HG03280 (cell line): Measurements from ENCODE around the gene ENG.
"Not testable (repeated sequence)": the region's sequence is repeated elsewhere in the genome, so short reads cannot be mapped to it uniquely, and the experiment has no call there.

ENCODE experiments used
- ATAC-seq: cut with Tn5 transposase; IDR thresholded peaks from one replicate; pipeline ENCODE4 v1.9.1; 2021; ENCODE audit warnings: mild to moderate bottlenecking, moderate library complexity; ENCODE audit not compliant: unreplicated experiment

ENG gene

DNA sequence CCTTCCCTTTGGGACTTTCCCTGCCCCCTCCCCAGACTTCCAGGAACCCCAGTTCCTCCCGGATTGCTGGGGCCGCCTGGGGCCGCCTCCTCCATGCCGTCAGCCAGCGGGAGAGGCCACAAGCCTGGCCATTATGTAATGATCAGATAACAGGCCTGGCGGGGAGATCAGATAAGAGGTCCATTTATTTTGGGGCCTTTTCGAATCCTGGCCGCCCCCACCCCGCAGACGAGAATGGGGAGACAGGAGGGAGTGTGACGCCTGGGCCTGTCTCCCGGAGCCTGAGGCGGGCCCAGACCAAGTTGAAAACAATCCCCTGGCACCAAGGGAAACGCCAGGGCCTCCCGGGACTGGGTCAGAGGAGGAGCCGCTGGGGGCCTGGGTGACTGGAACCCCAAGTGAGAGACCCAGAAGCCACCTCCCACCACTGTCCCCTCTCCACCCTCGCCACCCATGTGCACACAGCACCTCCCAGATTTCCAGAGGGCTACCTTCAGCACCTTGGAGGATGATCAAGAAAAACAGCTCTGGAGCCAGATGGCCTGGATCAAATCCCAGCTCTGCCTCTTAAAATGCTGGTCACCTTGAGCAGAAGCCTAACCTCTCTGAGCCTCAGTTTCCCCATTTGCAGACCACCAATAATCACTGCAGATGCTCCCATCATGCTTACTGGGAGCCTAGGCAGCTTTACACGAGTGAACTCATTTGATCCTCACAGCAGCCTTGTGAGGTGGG, 7.8 kb downstream of the ENG start:
- ATAC-seq, result no peak

DNA sequence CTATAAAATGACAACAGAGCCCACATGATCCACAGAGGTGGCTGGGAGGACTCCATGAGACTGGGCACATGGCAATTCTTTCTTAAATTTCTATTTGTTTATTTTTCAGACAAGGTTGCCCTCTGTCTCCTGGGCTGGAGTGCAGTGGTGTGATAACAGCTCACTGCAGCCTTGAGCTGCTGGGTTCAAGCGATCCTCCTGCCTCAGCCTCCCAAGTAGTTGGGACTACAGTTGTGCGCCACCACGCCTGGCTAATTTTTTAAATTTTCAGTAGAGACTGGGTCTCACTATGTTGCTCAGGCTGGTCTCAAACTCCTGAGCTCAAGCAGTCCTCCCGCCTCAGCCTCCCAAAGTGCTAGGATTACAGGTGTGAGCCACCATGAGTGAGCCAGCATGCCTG, 8.8 kb downstream of the ENG start:
- ATAC-seq, result not testable (repeated sequence)

DNA sequence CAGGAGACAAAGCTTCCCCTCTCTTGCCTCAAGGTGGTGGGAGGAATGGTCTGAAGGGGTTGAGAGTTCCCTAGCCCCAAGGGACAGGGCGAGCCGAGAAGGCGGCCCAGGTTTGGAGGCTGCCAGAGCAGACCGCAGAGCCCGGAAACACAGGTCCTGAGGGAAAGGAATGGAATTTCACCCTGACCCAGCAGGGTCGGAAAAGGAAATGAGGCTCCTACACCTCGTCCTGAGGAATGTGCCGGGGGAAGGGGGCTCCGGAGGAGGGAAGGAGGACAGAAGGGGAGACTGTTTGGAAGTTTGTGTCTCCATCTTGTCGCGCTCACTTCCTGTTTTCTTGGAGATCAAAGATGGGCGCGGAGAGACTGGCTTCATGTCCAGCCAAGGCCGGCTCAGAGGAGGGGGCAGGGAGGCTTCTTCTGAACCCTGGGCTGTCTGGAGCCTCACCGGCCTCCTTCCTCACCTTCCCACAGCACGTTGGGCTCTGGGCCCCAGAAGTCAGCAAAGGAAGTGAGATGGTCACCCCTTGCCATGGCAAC, 9.6 kb downstream of the ENG start:
- no peak for ATAC-seq

DNA sequence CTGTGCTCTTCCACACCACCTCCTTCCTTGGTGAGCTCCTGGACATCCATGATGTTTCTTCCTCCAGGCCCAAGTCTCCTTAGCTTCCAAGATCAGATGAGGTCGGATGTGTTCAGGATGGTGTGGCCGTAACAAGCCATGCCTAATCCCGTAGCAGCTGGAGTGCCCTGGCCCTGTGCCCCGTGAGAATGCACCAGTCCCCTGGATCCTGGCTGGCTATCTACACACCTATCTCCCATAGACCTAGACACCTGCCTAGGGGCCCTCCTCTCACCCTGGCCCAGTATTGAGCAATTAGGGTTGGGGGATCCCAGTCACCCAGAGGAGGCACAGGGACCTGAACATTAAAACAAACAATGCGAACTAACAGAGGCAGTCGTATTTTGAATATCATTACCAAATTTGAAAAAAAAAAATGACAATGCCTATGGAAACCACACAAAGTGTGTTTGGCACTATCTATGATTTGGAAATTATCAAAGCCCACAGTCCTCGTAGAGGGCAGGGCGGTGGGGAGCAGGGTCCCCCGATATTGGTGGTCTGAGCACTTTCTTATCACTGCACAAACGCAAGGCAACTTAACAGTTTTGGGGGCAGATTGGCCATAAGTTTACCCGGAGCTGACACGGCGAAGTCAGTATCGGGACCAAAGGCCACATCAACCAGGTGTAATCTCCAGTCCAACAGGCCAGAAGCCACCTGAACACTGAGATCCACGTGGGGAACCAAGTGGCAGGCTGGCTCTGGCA, 13.2 kb downstream of the ENG start:
- ATAC-seq, result no peak

DNA sequence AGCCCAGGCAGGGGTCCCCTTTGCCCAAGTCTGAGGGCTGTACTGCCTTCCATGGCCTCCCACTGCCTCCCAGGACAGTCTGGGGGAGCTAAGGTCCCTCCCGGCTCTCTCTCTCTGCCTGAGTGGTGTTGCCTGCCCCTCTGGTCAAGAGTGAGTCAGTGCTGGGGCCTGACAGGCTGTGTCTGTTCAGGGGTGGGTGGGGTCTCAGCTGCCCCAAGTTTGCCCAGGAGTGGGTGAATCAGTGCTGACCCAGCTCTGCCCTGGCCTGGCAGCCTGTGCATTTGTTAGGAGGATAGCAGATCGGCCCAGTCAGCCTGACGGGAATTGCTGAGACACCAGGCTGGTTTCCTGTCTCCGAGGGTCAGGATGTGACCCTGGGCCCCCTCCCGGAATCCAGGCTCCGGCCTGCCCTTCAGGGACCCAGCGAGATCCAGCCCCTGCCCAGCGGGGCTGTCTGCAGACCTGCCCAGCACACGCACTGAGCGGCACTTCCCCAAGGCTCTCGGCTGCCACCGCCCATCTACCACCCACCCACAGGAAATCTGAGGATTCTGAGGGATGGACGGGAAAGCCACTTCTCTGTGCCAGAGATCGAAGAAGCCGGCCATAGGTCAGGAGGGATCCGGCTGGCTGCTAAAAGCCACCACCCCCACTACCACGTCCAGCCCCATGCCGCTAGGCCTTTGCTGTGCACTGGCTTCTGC, 15.9 kb downstream of the ENG start:
- no peak for ATAC-seq

DNA sequence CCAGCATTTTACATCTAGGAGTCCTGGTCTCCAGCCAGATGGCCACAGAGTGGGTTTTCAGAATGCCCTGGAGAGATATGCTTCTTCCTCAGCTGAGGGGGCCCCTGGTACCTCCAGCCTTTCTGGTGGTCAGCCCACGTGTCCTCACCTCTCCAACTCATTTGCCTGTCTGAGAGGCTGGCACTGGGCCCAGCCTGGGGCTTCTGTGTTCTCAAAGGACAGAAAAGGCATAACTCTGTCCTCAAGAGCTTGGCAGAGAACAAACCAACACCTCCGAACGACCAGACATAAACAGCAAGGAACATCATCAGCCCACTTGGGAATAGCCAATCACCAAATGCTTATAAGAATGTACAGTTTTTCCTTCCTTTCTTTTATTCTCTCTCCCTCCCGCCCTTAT, 17.1 kb downstream of the ENG start:
- no peak for ATAC-seq

DNA sequence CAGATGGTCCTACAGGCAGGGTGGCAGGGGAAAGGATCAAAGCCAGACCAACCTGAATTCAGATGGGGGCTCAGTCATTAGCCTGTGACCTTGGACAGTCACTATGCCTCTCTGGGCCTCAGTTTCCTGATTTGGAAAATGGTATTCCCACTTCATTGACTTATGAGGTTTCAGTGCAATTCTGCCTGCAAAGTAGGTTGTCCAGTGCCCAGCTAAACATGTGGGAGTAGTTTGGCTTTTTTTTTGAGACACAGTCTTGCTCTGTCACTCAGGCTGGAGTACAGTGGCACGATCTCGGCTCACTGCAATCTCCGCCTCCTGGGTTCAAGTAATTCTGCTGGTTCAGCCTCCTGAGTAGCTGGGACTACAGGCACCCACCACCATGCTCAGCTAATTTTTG, 17.9 kb downstream of the ENG start:
- ATAC-seq, result not testable (repeated sequence)

DNA sequence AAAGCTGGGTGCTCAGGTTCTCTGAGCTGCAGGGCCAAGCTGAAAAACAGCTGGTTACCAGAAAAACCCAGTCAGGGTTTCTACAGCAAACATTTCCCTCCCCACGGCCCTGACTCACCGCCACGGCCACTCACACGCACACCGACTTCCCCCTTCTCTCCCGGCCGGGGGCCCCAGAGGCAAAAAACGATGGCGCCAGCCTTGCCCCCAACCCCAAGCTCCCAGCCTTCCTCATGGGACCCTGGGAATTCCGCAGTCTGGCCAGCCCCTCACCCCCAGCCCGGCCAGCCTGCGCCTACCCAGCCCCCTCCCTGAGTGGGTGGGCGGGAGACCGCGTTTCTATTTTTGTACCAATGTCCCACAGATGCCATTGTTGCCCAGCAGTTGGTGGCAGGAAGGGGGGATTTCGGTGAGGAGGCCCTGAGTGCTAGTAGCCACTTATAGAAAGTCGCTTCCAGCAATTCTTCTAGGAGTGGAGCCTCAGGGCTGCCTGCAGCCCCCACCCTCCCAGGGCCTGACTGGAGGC, 18.4 kb downstream of the ENG start:
- no peak for ATAC-seq

DNA sequence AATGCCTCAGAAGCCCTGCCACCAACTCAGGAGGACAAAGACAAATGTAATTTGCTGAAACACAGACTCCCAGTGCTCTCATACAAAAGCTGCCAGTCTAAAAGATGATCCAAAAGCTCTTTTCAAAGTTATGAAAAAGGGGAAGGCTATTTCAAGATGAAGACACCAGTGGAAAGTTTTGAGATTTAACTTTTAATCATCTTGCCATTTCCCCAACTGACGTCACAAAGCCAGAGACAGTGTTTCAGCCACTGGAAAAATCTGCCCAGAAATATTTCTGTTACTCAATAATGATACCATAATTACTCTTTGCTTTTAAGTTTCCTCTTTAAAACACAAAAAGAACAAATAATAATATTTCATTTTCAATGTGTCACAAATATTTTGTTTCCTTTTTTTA, 20.9 kb downstream of the ENG start:
- ATAC-seq, result no peak

DNA sequence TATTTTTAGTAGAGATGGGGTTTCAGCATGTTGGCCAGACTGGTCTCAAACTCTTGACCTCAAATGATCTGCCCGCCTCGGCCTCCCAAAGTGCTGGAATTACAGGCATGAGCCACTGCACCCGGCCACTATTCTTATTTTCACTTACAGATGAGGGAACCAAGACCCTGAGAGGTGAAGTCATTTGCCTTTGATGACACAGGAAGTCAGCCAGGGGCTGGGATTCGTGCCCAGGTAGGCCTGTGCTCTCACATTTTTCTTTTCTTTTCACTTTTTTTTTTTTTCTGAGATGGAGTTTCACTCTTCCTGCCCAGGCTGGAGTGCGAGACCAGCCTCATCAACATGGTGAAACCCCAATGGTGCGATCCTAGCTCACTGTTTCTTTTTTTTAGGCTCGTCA, 22.2 kb downstream of the ENG start:
- no peak for ATAC-seq

DNA sequence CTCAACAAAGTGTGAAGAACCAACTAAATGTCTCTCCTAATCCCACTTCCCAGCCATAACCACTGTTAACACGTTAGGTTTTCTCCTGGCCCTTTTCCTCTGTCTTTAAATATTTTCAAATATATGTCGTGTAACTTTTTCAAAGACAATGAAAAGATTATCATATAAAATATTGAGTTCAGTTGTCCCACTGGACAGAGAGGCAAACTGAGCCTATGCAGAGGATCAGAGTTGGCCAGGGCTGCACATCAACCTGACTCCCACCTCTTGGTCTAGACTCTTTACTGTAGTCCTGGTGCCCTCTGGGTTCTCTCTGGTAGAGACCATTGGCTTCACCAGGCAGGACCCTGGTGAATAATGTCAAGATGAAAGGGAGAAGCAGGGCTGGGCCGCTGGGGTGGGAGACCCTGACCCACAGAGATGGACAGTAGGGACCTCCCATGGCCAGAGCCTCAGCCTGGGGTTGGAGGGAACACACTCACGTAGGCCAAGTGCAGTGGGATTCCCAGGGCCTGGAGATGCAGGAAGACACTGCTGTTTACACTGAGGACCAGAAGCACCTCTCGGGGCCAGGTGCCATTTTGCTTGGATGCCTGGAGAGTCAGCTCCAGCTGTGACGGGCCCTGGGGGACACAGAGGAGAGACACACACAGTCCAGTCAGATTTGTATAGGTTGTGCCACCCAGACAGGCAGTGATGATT, 25.1 kb downstream of the ENG start:
- ATAC-seq, result no peak

DNA sequence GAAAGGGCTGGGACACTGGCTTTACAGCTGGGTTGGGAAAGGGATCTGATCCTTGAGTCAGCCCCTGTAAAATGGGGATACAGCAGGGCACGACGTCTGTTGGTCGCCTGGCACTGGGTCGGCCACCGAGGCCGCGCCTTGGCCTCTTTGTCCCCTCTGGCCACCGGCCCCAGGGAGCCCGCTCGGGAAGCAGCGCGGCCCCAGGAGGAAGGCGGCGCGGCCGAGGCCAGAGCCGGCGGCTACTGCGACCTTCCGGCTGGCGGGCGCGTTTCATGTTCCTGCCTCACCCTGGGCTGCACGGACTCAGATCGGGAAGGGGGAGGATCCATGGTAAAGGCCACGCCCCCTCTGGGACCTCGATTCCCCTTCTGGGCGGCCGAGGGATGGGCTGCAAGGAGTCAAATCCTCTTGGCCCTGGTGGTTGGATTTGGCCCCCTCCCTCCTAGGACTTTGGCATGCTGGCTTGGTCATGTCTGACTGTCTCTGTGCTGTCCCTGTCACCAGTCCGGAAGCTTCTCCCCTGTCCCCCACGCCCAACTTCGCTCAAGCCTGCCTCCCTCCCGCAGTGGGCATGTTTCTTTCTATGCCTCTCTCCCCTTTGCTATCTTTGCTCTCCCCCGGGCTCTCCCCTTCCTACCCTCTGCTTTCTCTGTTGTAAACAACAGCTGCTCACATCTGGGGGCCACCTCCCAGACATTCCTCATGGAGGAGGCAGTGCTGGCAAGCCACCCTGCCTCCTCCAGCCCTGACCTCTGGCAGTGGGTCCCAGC, 26.0 kb downstream of the ENG start:
- ATAC-seq, result no peak

DNA sequence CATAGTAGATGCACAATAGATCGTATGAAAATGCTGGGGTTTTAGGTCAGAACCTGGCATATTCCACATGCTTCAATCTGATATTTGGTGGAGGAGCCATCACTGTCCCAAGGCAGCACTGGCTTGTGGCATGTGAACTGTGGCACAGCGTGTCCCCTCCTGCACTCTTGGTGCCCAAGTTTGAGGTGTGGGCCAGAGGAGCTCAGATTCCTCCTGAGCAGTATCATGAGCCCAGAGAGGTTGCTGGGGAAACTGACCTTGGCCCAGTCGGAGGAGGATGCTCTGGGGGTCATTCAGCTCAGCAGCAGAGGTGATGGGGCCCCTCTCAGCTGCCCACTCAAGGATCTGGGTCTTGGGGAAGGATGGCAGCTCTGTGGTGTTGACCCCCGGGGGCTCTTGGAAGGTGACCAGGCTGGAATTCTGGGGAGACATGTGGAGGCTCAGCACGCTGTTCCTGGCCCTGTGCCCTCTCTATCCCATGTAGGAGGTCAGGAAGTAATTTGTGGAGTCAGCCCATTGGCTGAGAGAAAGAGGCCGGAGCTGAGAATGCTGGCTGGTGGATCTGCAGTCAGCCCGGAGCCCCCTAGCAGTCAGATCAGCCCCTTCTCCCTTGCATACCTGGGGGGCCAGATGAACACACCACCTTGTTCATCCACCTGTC, 28.1 kb downstream of the ENG start:
- ATAC-seq, result no peak

DNA sequence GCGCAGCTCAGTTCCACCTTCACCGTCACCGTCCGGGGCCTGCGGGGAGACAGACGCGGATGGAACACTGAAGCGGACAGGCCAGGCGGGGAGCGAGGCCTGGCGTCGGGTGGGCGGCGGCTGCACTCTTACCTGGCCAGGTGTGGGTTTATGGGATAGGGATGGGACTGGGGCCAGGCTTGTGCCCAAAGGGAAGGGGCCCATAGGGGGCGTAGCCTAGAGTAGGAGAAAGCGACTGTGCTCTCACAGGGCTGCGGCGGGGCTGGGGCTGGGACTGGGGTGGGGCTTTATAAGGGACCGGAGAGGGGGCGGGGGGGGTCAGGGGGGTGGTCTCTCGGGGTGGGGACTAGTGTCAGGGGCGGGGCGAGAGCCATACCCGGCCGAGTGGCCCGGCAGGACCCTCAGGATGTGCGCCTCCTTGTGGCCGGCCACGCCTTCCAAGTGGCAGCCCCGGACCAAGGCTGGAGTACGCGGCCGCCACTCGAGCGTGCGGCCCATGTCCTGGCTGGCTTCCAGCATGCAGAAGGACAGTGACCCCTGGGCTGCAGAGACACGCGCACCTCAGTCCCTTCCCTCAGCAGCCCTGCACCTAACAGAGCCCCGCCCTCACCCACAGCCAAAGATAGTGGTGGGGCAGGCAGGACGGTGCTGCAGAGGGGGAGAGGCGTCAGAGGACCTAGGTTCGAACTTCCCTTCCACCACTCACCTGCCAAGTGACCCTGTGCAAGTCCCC, 29.0 kb downstream of the ENG start:
- no peak for ATAC-seq

DNA sequence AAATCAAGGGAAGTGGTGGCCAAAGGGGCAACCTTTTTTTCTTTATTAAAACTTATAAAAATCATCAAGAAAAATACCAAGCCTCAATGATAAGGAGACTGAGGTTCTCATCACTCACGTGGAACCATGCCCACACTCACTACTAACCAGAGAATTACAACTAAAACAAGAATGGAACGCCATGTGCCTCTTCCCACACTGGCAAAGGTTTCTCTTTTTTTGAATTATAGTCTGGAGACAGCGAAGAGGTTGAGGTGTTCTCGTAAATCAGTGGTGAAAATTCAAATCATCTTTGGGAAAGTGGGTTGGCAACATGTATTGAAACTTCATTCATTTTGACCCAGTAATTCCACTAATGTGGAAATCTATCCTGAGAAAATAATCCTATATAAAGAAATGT, 32.4 kb downstream of the ENG start:
- ATAC-seq, result no peak

DNA sequence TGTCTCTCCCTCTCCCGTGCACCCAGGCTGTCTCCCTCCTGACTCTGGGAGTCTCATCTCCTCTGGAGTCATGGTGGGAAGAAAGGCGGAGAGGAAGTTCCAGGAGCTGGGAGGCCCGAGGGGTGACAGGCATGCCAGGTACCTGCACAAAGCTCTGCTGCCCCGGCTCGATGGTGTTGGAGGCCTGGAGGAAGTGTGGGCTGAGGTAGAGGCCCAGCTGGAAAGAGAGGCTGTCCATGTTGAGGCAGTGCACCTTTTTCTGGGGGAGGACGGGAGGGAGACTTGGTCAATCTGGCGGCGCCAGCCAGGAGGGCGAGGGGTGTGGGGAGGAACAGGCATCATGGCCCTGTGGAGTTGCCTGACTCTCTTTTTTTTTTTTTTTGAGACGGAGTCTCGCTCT, 35.9 kb downstream of the ENG start:
- ATAC-seq, result no peak

DNA sequence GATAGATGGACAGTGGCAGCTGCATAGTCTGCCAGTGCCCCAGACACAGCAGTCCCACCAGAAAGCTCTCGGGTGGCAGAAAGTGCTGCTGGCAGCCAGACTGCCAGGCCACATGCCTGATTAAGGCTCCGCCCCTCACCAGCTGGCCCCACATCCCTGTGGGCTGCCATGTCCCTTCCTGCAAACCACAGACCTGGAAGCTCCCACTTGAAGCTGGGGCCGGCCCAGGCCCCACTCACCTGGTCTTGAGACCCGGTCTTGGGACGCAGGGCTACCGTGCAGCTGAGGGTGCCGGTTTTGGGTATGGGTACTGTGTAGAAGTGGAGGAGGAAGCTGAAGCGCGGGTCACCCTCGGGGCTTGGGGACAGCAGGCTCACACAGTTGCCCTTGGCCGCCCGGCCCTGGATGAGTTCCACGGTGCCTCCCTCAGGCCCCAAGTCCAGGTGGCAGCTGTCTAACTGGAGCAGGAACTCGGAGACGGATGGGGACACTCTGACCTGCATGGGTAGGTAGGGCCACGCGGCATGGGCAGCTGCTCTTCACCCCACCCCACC, 36.5 kb downstream of the ENG start:
- ATAC-seq, result no peak

DNA sequence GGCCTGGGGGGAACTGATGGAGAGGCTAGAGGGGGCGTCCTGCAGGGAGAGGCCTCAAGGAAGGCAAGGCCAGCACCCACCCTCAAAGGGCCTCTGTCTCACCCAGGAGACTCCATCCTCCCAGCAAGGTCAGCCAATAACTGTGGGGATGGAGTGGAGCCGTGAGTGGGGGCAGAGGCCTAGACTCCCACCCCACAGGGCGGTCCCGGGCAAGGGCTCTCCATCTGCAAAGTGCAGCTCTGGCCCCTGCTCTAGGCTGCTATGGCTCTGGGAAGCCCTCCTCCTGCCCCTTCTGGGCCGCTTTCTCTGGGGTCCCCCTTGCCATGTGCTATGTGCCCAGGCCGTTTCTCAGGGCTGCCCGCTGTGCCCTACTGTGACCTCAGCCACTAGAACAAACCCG, 37.7 kb downstream of the ENG start:
- ATAC-seq, result no peak

DNA sequence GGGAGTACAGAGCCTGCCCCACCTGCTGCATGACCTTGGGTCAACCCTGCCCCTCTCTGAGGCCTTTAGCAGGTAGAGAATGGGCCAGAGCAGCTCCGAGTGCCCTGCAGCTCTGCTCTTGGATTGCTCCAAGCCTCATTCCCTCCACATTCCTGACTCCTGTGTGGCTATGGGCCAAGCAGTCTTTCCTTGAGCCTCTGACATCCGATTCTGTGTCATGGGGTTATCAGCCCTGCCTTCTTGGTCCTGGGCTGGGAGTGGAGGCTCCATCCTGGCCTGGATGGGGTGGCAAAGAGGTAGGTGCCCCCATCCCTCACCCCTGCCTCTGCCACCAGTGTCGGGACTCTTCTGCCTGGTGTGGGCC, 38.1 kb downstream of the ENG start:
- ATAC-seq, result no peak
